HG02759 (cell line): Measurements from ENCODE around the gene TSPAN3.

ENCODE experiments used
- ATAC-seq: cut with Tn5 transposase; IDR thresholded peaks from one replicate; pipeline ENCODE4 v1.9.1; 2021; ENCODE audit warnings: mild to moderate bottlenecking, moderate library complexity; ENCODE audit not compliant: unreplicated experiment

TSPAN3 gene

GRCh38 chr15:77035584-77035983, 35.3 kb downstream of the TSPAN3 start:
- no peak for ATAC-seq

GRCh38 chr15:77034695-77035489, 36.0 kb downstream of the TSPAN3 start:
- no peak for ATAC-seq

GRCh38 chr15:77033729-77034671, 36.9 kb downstream of the TSPAN3 start:
- no peak for ATAC-seq

- no peak for ATAC-seq
These were observed 37.5 kb downstream of the TSPAN3 start for GRCh38 chr15:77033417-77033728.

- no peak for ATAC-seq
These were observed 38.1 kb downstream of the TSPAN3 start for GRCh38 chr15:77032647-77033416.

- ATAC-seq: no peak
These were observed 38.8 kb downstream of the TSPAN3 start for GRCh38 chr15:77032052-77032646.

- peak; percentile 53 for ATAC-seq
These were observed 39.4 kb downstream of the TSPAN3 start for GRCh38 chr15:77031376-77032050.

- no peak for ATAC-seq
These were observed 40.0 kb downstream of the TSPAN3 start for GRCh38 chr15:77030928-77031375.

- no peak for ATAC-seq
These were observed 40.6 kb downstream of the TSPAN3 start for GRCh38 chr15:77030048-77030927.

- ATAC-seq: no peak
These were observed 41.5 kb downstream of the TSPAN3 start for GRCh38 chr15:77029166-77030047.

GRCh38 chr15:77028451-77029165, 42.3 kb downstream of the TSPAN3 start:
- ATAC-seq: no peak

- no peak for ATAC-seq
These were observed 43.0 kb downstream of the TSPAN3 start for GRCh38 chr15:77027697-77028450.

GRCh38 chr15:77027111-77027696, 43.7 kb downstream of the TSPAN3 start:
- ATAC-seq: no peak

- no peak for ATAC-seq
These were observed 44.3 kb downstream of the TSPAN3 start for GRCh38 chr15:77026501-77027110.

GRCh38 chr15:77025941-77026411, 44.9 kb downstream of the TSPAN3 start:
- no peak for ATAC-seq
